H1 (cell line): ENCODE results near the gene KCNE3. TPM values are rescaled to one million over a fixed set of nuclear protein-coding genes. Genes with fewer than 3 reads are reported as not detected.

ENCODE experiments used
- CTCF ChIA-PET: fragments of 300-600 bp; sonication (Branson Sonifier 250); formaldehyde crosslinking; loops from one replicate; lab custom pipeline; 2021; ENCODE audit not compliant: partially characterized antibody; lab: Charles Lee
- POLR2A ChIA-PET: fragments of 300-600 bp; sonication (Branson Sonifier 250); formaldehyde crosslinking; loops from one replicate; lab custom pipeline; 2021; ENCODE audit warnings: inconsistent platforms; ENCODE audit not compliant: partially characterized antibody; lab: Charles Lee
- DNase-seq, 2 experiments: peaks; one replicate each; pipeline versions ENCODE4 v3.0.0 to v3.0.0-alpha.2; 2010 to 2022; ENCODE audit warnings: low spot score in 2 of 2, low read depth in 1 of 2, mixed read lengths in 1 of 2
- FAIRE-seq: peaks from 2 replicates; lab custom pipeline; 2011; peaks lifted over from hg19 to GRCh38; lab: Jason Lieb, UNC
- H2AFZ ChIP-seq: 2 replicates; pipeline ENCODE4 v1.8.1; 2012; ENCODE audit warnings: low read length, inconsistent platforms
- H2AK5ac ChIP-seq: 2 replicates; pipeline ENCODE4 v1.6.1; 2013; ENCODE audit warnings: low read depth, low read length
- H2BK120ac ChIP-seq: replicated peaks from 2 replicates; pipeline ENCODE3; 2013; ENCODE audit warnings: low read depth, low read length, inconsistent platforms
- H2BK12ac ChIP-seq: 2 replicates; pipeline ENCODE4 v1.6.1; 2013; ENCODE audit warnings: low read depth, low read length
- H2BK15ac ChIP-seq: 2 replicates; pipeline ENCODE4 v1.6.1; 2013; ENCODE audit warnings: low read length
- H2BK20ac ChIP-seq: 2 replicates; pipeline ENCODE4 v1.6.1; 2013; ENCODE audit warnings: low read length
- H2BK5ac ChIP-seq: 2 replicates; pipeline ENCODE4 v1.6.1; 2013; ENCODE audit warnings: low read depth, low read length
- H3K14ac ChIP-seq: 2 replicates; pipeline ENCODE4 v1.6.1; 2013; ENCODE audit warnings: inconsistent platforms; ENCODE audit not compliant: insufficient read length
- H3K18ac ChIP-seq: 2 replicates; pipeline ENCODE4 v1.6.1; 2013; ENCODE audit warnings: low read length; ENCODE audit errors: extremely low read depth
- H3K23ac ChIP-seq: 2 replicates; pipeline ENCODE4 v1.6.1; 2013; ENCODE audit warnings: inconsistent platforms; ENCODE audit not compliant: insufficient read length
- H3K23me2 ChIP-seq: 2 replicates; pipeline ENCODE4 v1.6.1; 2013; ENCODE audit warnings: low read depth, low read length
- H3K27ac ChIP-seq: 2 replicates; pipeline ENCODE4 v1.6.1; 2011; ENCODE audit warnings: low read depth, low read length, inconsistent platforms
- H3K27me3 ChIP-seq, 4 experiments: replicated peaks in 1 of 4; 1 replicate in 1 of 4; 2 replicates in 3 of 4; pipeline versions ENCODE4 v1.6.1 to v1.8.1; 2011 to 2013; ENCODE audit warnings: low read length in 3 of 4, mild to moderate bottlenecking in 3 of 4, inconsistent platforms in 2 of 4, mixed read lengths in 2 of 4, moderate library complexity in 1 of 4; ENCODE audit not compliant: control insufficient read depth in 3 of 4, insufficient read depth in 3 of 4; ENCODE audit errors: extremely low read depth in 1 of 4
- H3K36me3 ChIP-seq, 4 experiments: 2 replicates each; pipeline versions ENCODE4 v1.6.1 to v1.8.1; 2011 to 2013; ENCODE audit warnings: mild to moderate bottlenecking in 4 of 4, low read length in 3 of 4, moderate library complexity in 2 of 4, control low read depth in 1 of 4, inconsistent platforms in 1 of 4; ENCODE audit not compliant: insufficient read depth in 4 of 4, control insufficient read depth in 2 of 4
- H3K4ac ChIP-seq: replicated peaks from 2 replicates; pipeline ENCODE3; 2013; ENCODE audit warnings: low read length, low read depth, mixed read lengths, inconsistent platforms; ENCODE audit not compliant: insufficient read length
- H3K4me1 ChIP-seq, 4 experiments: replicated peaks in 1 of 4; 1 replicate in 1 of 4; 2 replicates in 3 of 4; pipeline versions ENCODE4 v1.6.1 to v1.8.1; 2011 to 2013; ENCODE audit warnings: low read length in 3 of 4, inconsistent platforms in 2 of 4, mixed read lengths in 1 of 4; ENCODE audit not compliant: insufficient read depth in 4 of 4, control insufficient read depth in 3 of 4
- H3K4me2 ChIP-seq, 2 experiments: 2 replicates each; pipeline versions ENCODE4 v1.6.1 to v1.8.1; 2011 to 2013; ENCODE audit warnings: low read depth in 2 of 2, low read length in 2 of 2, control low read depth in 1 of 2, inconsistent platforms in 1 of 2, mild to moderate bottlenecking in 1 of 2; ENCODE audit not compliant: insufficient read depth in 1 of 2
- H3K4me3 ChIP-seq, 4 experiments: fragments of 200-600, 300-600 bp in 1 of 4; sonication (generic), shearing (Covaris generic), sonication (Bioruptor Twin) in 1 of 4; 2 replicates each; pipeline versions ENCODE4 v1.5.1 to v1.8.1; 2011 to 2016; ENCODE audit warnings: low read length in 4 of 4, low read depth in 3 of 4, control low read depth in 2 of 4, inconsistent platforms in 2 of 4, mild to moderate bottlenecking in 2 of 4, mixed read lengths in 1 of 4, moderate library complexity in 1 of 4; ENCODE audit not compliant: insufficient read depth in 2 of 4; ENCODE audit errors: extremely low read depth in 1 of 4
- H3K56ac ChIP-seq: replicated peaks from 2 replicates; pipeline ENCODE3; 2013; ENCODE audit warnings: low read depth, mild to moderate bottlenecking, mixed read lengths, low read length, inconsistent platforms; ENCODE audit not compliant: insufficient read length
- H3K79me1 ChIP-seq: 2 replicates; pipeline ENCODE4 v1.6.1; 2013; ENCODE audit warnings: low read depth, low read length, control low read depth
- H3K79me2 ChIP-seq, 2 experiments: 2 replicates each; pipeline versions ENCODE4 v1.6.1 to v1.8.1; 2012 to 2013; ENCODE audit warnings: low read length in 2 of 2, mild to moderate bottlenecking in 2 of 2, inconsistent platforms in 1 of 2; ENCODE audit not compliant: insufficient read depth in 2 of 2, control insufficient read depth in 1 of 2
- H3K9ac ChIP-seq, 4 experiments: replicated peaks in 1 of 4; 1 replicate in 1 of 4; 2 replicates in 3 of 4; pipeline versions ENCODE4 v1.6.1 to v1.8.1; 2011 to 2013; ENCODE audit warnings: low read depth in 3 of 4, low read length in 3 of 4, control low read depth in 2 of 4, mild to moderate bottlenecking in 2 of 4, moderate library complexity in 2 of 4, inconsistent platforms in 1 of 4; ENCODE audit errors: extremely low read depth in 1 of 4
- H3K9me3 ChIP-seq, 2 experiments: 2 replicates each; pipeline versions ENCODE4 v1.6.1 to v1.8.1; 2012 to 2013; ENCODE audit warnings: mild to moderate bottlenecking in 2 of 2, moderate library complexity in 2 of 2, control low read depth in 1 of 2, inconsistent platforms in 1 of 2, low read depth in 1 of 2, low read length in 1 of 2, mixed read lengths in 1 of 2; ENCODE audit not compliant: insufficient read depth in 2 of 2
- H4K20me1 ChIP-seq, 2 experiments: replicated peaks in 1 of 2; 2 replicates each; pipeline versions ENCODE3 to v1.8.1; 2011 to 2013; ENCODE audit warnings: inconsistent platforms in 2 of 2, low read length in 2 of 2, mild to moderate bottlenecking in 1 of 2; ENCODE audit not compliant: insufficient read depth in 2 of 2, control insufficient read depth in 1 of 2
- H4K5ac ChIP-seq: 2 replicates; pipeline ENCODE4 v1.6.1; 2013; ENCODE audit warnings: low read length, low read depth, mixed read lengths, inconsistent platforms; ENCODE audit not compliant: insufficient read length
- H4K8ac ChIP-seq: 2 replicates; pipeline ENCODE4 v1.8.0; 2013; ENCODE audit warnings: mild to moderate bottlenecking, moderate library complexity, low read length, inconsistent platforms; ENCODE audit not compliant: insufficient read depth; ENCODE audit errors: extremely low read depth
- H4K91ac ChIP-seq: replicated peaks from 2 replicates; pipeline ENCODE3; 2013; ENCODE audit warnings: low read length, mixed read lengths, inconsistent platforms; ENCODE audit not compliant: insufficient read length
- ATF3 ChIP-seq: IDR thresholded peaks from 2 replicates; pipeline ENCODE4 v1.6.1; 2011; ENCODE audit warnings: low read depth, mild to moderate bottlenecking, low read length; ENCODE audit not compliant: insufficient read depth
- SIRT6 ChIP-seq: IDR thresholded peaks from one replicate; pipeline ENCODE4 v1.7.1; 2012; ENCODE audit warnings: low read length, inconsistent platforms
- SRF ChIP-seq: IDR thresholded peaks from 2 replicates; pipeline ENCODE4 v1.6.1; 2011; ENCODE audit warnings: mild to moderate bottlenecking, low read depth, low read length, moderate library complexity
- WGBS, 2 experiments: shearing (Covaris generic) in 1 of 2; methylation state at CpG; one replicate each; pipeline versions ENCODE4 v1.1.6 to v1.1.7; 2013 to 2015; ENCODE audit warnings: low lambda C conversion rate in 2 of 2, mixed read lengths in 2 of 2, inconsistent platforms in 1 of 2, low coverage in 1 of 2, missing lambda C conversion rate in 1 of 2; ENCODE audit not compliant: insufficient replicate concordance in 2 of 2, insufficient coverage in 1 of 2, insufficient read length in 1 of 2; ENCODE audit errors: extremely low coverage in 1 of 2, missing lambda C conversion rate in 1 of 2; 5-methylcytosine and 5-hydroxymethylcytosine counted together
- polyA plus RNA-seq, 7 experiments: library from polyadenylated mRNA; depleted of rRNA in 3 of 7; stranded (reverse) in 5 of 7; unstranded in 2 of 7; fragments of >200 nt in 5 of 7; fragments of 200-250 nt in 2 of 7; gene quantifications; 1 replicate in 5 of 7; 2 replicates in 1 of 7; 4 replicates in 1 of 7; pipeline versions ENCODE4 v1.2.1 to v1.2.3, GENCODE V29; 2011 to 2013; ENCODE audit warnings: missing spikeins in 2 of 7, mixed read lengths in 2 of 7
- total RNA-seq: library from RNA; stranded (reverse); fragmentation: NEBNext Ultra II Directional; extraction: Animal tissue kit (Norgen Biotek cat#: 25700); gene quantifications from 2 replicates; pipeline ENCODE4 v1.2.1, GENCODE V29; 2021

The KCNE3 gene
- total and polyA plus RNA-seq, 2 of the 8 experiments (the other 6 are each of a cell fraction or from before 2014, with no cell fraction given): 1.9 to 3.5 TPM

GRCh38 chr11:74470526-74470925, 3.2 kb upstream of the KCNE3 start:
- H3K14ac ChIP-seq: no peak overlapping the region
- no peaks in the 10 kb centered on the region for H3K79me1 ChIP-seq
- FAIRE-seq (no peak), DNase-seq (no peak)
- no peaks in the 10 kb centered on the region for H4K20me1 ChIP-seq
- WGBS, 2 experiments: 94% methylated on average over 2 of the region's 2 CpGs; no CpG with 5 or more reads in 1 of the 2 experiments
- H2BK120ac ChIP-seq: no peak overlapping the region
- no peak overlapping the region for H3K9ac ChIP-seq
- peaks cover 0 to 5% (median 0%) of the 10 kb centered on the region in 4 experiments; a peak in 2 of 7 replicates for H3K27me3 ChIP-seq
- no peak overlapping the region for H3K18ac ChIP-seq
- ChIA-PET CTCF (interaction anchor here (0.6 to 1.5 kb wide), 9 partner anchors 10 to 1036 kb away, joined by 3 to 6 read pairs (median 3); no protein-coding TSS in a partner anchor), POLR2A (no interaction called here)
- TF ChIP-seq SRF: no peak
- no peak for TF ChIP-seq SIRT6
- TF ChIP-seq ATF3: no peak
- H3K56ac ChIP-seq: no peak overlapping the region
- no peaks in the 10 kb centered on the region for H3K9me3 ChIP-seq
- no peak overlapping the region for H2AFZ ChIP-seq
- H2AK5ac ChIP-seq: no peak overlapping the region
- no peak overlapping the region for H2BK12ac ChIP-seq
- H3K4me3 ChIP-seq: no peak overlapping the region
- H2BK20ac ChIP-seq: no peak overlapping the region
- H2BK5ac ChIP-seq: no peak overlapping the region
- H3K23me2 ChIP-seq: no peaks in the 10 kb centered on the region; the same call in 1 of the 2 replicates
- peaks cover 4 to 11% (median 10%) of the 10 kb centered on the region in 4 experiments for H3K4me1 ChIP-seq
- H4K8ac ChIP-seq: no peak overlapping the region
- H4K91ac ChIP-seq: no peak overlapping the region
- H3K4me2 ChIP-seq: no peak overlapping the region
- H3K4ac ChIP-seq: no peak overlapping the region
- no peak overlapping the region for H2BK15ac ChIP-seq
- H4K5ac ChIP-seq: no peak overlapping the region
- H3K36me3 ChIP-seq: no peaks in the 10 kb centered on the region
- H3K27ac ChIP-seq: no peak overlapping the region
- no peaks in the 10 kb centered on the region for H3K79me2 ChIP-seq
- no peak overlapping the region for H3K23ac ChIP-seq
